Prostate gland (tissue), 2 donors: ENCODE results near the gene ALB.

Source experiments
- POLR2A ChIP-seq: fragments of 450-650 bp; IDR thresholded peaks from one replicate; pipeline ENCODE4 v1.6.1; 2016; ENCODE audit warnings: antibody characterized with exemption, mild to moderate bottlenecking
- POLR2AphosphoS5 ChIP-seq: sonication (generic); formaldehyde crosslinking; IDR thresholded peaks from one replicate; pipeline ENCODE4 v1.6.1; 2017; ENCODE audit warnings: antibody characterized with exemption
- TF ChIP-seq, protein P1 (sequence below), 4 experiments: fragments of 200-600 bp in 2 of 4; fragments of 450-650 bp in 2 of 4; sonication (generic) in 2 of 4; IDR thresholded peaks; 1 replicate in 3 of 4; 2 replicates in 1 of 4; pipeline ENCODE4 v1.5.1; 2016 to 2019; ENCODE audit warnings: antibody characterized with exemption in 4 of 4, mild to moderate bottlenecking in 2 of 4, moderate library complexity in 2 of 4

DNA sequence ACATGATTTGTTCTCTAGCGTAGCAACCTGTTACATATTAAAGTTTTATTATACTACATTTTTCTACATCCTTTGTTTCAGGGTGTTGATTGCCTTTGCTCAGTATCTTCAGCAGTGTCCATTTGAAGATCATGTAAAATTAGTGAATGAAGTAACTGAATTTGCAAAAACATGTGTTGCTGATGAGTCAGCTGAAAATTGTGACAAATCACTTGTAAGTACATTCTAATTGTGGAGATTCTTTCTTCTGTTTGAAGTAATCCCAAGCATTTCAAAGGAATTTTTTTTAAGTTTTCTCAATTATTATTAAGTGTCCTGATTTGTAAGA is 2.4 kb downstream of the ALB start:
- no peak for TF ChIP-seq POLR2AphosphoS5
- TF ChIP-seq, protein P1, sequence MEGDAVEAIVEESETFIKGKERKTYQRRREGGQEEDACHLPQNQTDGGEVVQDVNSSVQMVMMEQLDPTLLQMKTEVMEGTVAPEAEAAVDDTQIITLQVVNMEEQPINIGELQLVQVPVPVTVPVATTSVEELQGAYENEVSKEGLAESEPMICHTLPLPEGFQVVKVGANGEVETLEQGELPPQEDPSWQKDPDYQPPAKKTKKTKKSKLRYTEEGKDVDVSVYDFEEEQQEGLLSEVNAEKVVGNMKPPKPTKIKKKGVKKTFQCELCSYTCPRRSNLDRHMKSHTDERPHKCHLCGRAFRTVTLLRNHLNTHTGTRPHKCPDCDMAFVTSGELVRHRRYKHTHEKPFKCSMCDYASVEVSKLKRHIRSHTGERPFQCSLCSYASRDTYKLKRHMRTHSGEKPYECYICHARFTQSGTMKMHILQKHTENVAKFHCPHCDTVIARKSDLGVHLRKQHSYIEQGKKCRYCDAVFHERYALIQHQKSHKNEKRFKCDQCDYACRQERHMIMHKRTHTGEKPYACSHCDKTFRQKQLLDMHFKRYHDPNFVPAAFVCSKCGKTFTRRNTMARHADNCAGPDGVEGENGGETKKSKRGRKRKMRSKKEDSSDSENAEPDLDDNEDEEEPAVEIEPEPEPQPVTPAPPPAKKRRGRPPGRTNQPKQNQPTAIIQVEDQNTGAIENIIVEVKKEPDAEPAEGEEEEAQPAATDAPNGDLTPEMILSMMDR (IDR thresholded peaks at IDR 0.05) = no peak
- TF ChIP-seq POLR2A = no peak
